RKO (cell line): ENCODE data around the gene FAM184B.
"Not testable (repeated sequence)": the region's sequence is repeated elsewhere in the genome, so short reads cannot be mapped to it uniquely, and the experiment has no call there.

Experiments
- DNase-seq: peaks from one replicate; pipeline ENCODE4 v3.0.0-alpha.2; 2016; ENCODE audit warnings: low spot score

FAM184B gene

GRCh38 chr4:17682222-17682566 lies 99.2 kb downstream of the FAM184B start:
- DNase-seq, result no peak

DNA sequence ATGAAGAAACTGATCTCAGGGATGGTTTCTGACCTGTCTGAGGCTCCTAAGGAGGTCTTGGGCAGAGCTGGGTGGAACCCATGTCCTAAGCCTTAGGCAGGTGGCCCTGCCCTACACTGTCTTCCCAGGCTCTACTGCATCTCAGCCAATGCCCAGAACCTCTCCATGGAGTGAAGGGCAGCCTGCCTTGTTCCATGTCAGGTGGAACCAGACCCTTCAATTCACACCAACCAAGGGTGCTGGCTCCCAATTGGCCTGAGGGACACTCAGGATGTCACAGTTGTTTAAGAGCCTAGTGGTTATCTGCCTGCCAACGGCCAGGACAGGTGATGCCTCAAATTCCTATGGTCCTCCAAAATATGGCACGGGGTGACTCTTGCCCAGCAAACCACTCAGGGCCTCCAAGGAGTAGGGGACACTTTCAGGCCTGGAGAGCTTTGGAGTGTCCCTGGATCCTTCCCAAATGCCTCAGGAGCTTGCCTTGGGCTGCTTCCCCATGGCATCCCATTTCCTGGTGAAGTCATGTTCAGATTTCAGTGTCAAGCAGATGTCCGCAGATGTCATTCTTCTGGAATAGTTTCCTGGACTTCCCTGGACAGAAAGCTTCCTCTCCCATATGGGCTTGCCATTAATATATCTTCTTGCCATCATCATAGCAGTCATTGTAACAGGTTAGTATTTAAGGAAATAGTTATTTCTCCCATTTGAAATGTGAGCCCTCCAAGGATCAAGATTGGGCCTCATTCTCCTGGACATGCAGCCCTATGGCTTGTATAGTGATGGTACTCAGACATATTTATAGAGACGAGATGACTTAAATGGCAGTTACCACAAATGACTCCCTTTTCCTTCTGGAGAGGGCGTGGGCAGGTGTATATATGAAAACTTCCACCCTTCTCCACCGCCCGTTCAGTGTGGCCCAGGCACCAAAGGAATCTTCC lies 99.9 kb downstream of the FAM184B start:
- no peak for DNase-seq

DNA sequence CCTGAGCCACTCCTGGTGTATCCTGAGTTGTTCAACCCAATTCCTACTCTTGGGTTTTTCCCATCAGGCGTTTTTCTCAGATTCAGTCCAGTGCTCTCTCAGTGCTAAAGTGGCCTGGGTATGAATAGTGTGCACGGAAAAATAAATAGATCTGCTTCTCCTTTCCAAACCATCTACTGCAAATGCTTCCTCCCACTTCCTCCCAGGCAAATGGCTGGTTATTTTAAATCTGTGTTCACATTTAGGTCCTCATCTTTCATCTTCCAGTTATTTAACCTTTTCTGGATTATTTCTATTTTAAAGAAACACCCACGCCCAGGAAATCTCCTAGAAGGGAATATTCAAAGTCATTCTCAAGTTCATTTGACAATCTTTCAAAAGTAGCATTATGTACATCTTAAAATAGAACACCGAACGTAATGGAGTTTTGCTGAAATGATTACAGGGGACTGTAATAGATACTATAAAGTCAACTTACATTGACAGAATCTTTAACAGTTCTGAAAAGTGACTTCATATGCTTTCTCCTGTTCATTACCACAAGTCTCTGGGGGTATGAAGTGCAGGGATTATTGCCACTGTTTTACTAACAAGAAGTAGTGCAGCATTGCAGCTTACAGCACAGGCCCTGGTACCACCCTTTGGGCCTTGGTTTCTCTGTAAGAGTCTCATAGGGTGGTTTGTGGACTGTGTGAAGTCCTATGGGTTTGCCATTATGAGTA lies 100.7 kb downstream of the FAM184B start:
- DNase-seq, result no peak

DNA sequence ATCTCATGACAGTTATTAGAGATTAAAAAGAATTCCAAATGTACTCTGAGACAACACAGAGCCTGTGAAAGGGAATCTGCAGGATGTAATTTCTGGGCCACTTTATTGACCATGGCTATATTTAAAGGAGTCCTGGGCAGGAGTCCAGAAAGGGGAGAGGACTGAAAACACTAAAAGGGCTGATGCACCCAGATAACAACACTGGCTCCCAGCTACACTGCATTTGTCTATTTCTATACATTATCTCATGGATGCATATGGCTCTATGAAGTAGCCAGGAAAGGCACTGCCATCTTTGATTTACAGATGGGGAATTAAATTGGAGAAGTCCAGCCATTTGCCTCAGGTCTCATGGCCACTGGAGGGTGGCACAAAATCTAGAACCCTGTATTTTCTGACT lies 111.0 kb downstream of the FAM184B start:
- DNase-seq, result no peak

GRCh38 chr4:17667653-17668201 lies 113.7 kb downstream of the FAM184B start:
- no peak for DNase-seq

DNA sequence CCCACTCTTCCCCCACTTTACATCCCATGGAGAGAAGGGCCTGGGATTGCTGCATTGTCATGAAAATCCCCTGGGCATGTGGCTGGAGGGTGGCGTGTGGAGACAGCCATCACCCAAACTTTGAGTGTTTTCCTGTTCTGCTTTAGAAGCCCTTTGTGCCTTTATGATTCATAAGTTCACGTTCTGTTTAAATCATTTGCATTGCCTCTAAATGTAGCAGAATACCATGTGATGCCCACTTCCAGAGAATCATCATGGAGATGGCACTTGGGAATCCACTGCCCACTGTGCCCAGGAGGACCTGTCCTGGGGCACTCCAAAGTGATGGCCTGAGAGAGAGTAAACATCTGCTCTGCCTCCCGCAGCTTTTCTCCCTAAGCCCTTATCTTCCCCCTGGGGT lies 114.2 kb downstream of the FAM184B start:
- no peak for DNase-seq

DNA sequence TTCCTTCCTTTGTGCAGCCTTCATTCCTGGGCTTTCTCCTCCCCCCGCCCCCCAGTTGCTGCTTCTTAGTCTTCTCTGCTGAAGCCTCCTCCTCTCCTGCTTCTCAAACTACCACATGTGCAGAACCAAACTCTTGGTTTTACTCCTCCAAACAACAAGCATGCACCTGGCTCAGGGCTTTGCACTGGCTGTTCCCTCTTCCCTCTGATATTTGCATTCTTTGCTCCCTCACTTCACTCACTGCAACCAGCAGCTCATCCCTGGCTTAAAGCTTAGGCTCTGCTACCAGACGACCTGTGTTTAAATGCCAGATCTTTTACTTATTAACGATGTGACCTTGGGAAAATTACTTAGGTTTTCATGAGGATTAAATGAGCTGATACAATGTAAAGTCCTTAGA lies 115.6 kb downstream of the FAM184B start:
- no peak for DNase-seq

- DNase-seq, result no peak
Measured at GRCh38 chr4:17665346-17665745, 116.1 kb downstream of the FAM184B start.

- no peak for DNase-seq
Measured at GRCh38 chr4:17664755-17665154, 116.7 kb downstream of the FAM184B start.

DNA sequence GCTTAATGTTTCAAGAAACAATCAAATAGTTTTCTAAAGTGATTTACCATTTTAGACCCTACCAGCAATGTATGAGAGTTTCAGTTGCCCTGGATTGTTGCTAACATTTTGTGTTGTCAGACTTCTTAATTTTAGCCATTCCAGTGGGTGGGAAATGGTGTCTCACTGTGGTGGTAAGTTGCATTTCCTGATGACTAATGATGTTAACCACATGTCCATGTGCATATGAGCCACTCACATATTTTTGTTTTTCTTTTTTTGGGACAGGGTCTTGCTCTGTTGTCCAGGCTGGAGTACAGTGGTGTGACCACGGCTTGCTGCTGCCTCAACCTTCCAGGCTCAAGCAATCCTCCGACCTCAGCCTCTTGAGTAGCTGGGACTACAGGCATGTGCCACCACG lies 118.7 kb downstream of the FAM184B start:
- DNase-seq, result peak; percentile 68

- DNase-seq, result not testable (repeated sequence)
Measured at GRCh38 chr4:17659196-17659595, 122.2 kb downstream of the FAM184B start.

DNA sequence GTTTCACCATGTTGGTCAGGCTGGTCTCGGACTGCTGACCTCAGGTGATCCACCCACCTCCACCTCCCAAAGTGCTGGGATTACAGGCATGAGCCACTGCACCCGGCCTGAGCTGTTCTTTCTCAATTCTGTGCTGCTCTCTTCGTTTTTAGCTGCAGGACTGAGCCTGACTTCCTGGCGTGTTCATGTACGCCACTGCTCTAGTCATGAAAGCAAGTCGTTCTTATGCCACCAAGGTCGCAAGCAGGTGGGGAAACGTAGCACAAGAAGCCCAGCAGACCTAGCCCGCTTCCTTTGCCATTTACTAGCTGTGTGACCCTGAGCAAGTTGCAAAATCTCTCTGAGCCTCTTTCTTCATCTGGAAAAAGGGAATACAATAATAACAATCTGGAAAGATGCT lies 123.6 kb downstream of the FAM184B start:
- DNase-seq, result no peak

GRCh38 chr4:17657090-17657489 lies 124.3 kb downstream of the FAM184B start:
- DNase-seq, result no peak

GRCh38 chr4:17654701-17655100 lies 126.7 kb downstream of the FAM184B start:
- DNase-seq, result no peak

DNA sequence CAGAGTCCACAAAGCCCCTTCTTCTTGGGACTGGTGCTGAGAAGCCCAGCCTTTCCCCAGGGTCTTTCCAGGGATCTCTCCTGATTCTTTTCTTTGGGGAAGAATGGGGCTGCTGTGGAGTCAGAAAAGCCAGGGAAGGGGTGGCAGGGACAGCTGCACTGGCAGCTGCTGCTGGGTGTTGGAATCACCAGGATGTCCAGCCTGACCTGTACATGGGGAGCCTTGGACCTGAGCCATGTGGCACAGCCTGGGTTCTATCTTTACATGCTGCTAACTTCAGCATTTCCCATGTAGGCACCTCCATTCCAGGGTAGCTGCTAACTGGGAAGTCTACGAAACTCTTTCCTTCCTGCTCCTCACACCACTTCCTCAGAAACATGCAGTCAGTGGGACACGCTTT lies 131.0 kb downstream of the FAM184B start:
- no peak for DNase-seq

DNA sequence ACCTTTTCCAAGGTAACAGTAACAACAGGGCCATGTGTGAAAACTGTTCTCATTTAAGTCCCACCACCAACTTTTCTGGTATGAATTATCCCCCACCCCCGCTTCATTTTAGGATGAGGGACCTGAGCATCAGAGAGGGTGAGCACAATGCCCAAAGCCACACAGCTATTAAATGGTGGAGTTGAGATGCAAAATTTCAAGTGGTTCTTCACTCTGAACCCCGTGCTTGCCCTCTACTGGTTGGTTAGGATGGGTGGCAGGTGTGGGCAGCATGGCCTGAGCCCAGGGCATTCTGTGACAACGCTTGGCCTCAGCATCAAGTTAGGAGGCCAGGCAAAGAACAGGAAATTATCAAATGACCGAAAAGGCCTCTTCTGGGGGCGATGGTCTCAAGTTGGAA lies 133.5 kb downstream of the FAM184B start:
- DNase-seq, result peak; percentile 30

GRCh38 chr4:17647176-17647806 lies 134.1 kb downstream of the FAM184B start:
- no peak for DNase-seq

GRCh38 chr4:17646693-17647092 lies 134.7 kb downstream of the FAM184B start:
- DNase-seq, result no peak

DNA sequence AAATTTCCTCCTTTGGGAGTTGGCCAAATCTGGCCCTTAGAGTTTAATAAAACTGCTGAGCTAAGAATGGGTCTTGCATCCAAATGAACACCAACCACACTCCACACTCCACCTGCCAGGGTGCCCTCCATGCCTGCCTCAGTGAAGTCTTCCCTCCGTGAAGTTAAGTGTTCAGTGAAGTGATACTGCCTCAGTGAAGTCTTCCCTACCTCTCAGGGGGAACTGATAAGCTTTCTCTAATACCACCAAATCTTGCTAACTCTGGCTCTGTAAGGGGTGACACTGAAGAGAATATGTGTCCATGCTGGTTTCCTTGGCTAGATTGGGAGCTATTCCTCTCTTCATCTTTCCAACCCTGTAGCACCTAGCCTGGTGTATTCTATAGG lies 139.0 kb downstream of the FAM184B start:
- no peak for DNase-seq

- DNase-seq, result no peak
Measured at GRCh38 chr4:17639136-17639535, 142.3 kb downstream of the FAM184B start.

GRCh38 chr4:17636696-17637622 lies 144.5 kb downstream of the FAM184B start:
- DNase-seq, result peak; percentile 81

DNA sequence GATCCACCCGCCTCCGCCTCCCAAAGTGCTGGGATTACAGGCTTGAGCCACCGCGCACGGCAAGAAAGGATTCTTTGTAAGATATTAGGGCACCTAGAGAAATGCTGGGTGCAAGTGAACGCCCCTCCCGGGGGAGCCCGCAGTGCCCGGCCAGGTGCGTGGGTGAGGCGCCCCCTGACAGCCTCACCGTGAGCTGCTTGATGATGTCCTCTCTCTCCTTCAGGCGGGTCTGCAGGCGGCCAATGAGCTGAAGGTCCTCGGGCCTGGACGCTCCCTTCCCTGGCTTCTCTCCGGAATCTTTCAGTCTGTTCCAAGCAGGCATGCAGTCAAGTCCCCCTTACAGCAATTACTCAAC lies 145.1 kb downstream of the FAM184B start:
- no peak for DNase-seq
